Keratinocyte (primary cell): ENCODE data around the gene STARD8.

ENCODE experiments used
- CTCF ChIP-seq, 3 experiments: IDR thresholded peaks in 1 of 3; conservative IDR thresholded peaks in 1 of 3; optimal IDR thresholded peaks in 1 of 3; 2 replicates in 2 of 3; 3 replicates in 1 of 3; pipeline versions ENCODE3 to v1.5.1; 2011; ENCODE audit warnings: low read length in 3 of 3, mild to moderate bottlenecking in 3 of 3, moderate library complexity in 2 of 3, control low read depth in 1 of 3, inconsistent platforms in 1 of 3; ENCODE audit not compliant: insufficient read depth in 2 of 3; ENCODE audit errors: extremely low read depth in 1 of 3
- EZH2 ChIP-seq: IDR thresholded peaks from one replicate; pipeline ENCODE4 v1.6.1; 2012; ENCODE audit warnings: inconsistent platforms, mild to moderate bottlenecking, low read length, moderate library complexity

- TF ChIP-seq CTCF (optimal IDR thresholded peaks at IDR 0.05 in 1 of 3, IDR thresholded peaks at IDR 0.05 in 1 of 3, conservative IDR thresholded peaks at IDR 0.05 in 1 of 3; ENCODE audit: extremely low read depth in 1 of 3, insufficient read depth in 2 of 3, low read length in 3 of 3) (no peak), EZH2 (no peak)
Observed at GRCh38 chrX:68598841-68599240, 48.6 kb upstream of the STARD8 start.
